Liver (tissue), 9 donors: Measurements from ENCODE around the gene ARHGDIB. TPM values are rescaled to one million over a fixed set of nuclear protein-coding genes. Genes with fewer than 3 reads are reported as not detected.

ENCODE experiments used
- DNase-seq: peaks from one replicate; pipeline ENCODE4 v3.0.0-alpha.2; 2017; ENCODE audit warnings: low spot score
- H3K27ac ChIP-seq, 2 donors: one replicate each; pipeline ENCODE4 v1.7.0; 2013; ENCODE audit warnings: inconsistent platforms in 2 of 2, low read length in 2 of 2, control low read depth in 1 of 2, low read depth in 1 of 2, mild to moderate bottlenecking in 1 of 2
- H3K27me3 ChIP-seq, 4 donors: one replicate each; pipeline versions ENCODE4 v1.6.1 to v1.7.0; 2013; ENCODE audit warnings: low read length in 3 of 4, inconsistent platforms in 1 of 4, mild to moderate bottlenecking in 1 of 4, moderate library complexity in 1 of 4; ENCODE audit not compliant: control insufficient read depth in 4 of 4, insufficient read depth in 4 of 4
- H3K36me3 ChIP-seq, 4 donors: one replicate each; pipeline versions ENCODE4 v1.6.1 to v1.7.0; 2013; ENCODE audit warnings: low read length in 3 of 4, mild to moderate bottlenecking in 3 of 4, low read depth in 1 of 4, moderate library complexity in 1 of 4; ENCODE audit not compliant: control insufficient read depth in 4 of 4, insufficient read depth in 3 of 4
- H3K4me1 ChIP-seq, 4 donors: one replicate each; pipeline versions ENCODE4 v1.6.1 to v1.7.0; 2013; ENCODE audit warnings: low read length in 3 of 4, mild to moderate bottlenecking in 3 of 4, moderate library complexity in 1 of 4; ENCODE audit not compliant: control insufficient read depth in 4 of 4, insufficient read depth in 4 of 4
- H3K4me3 ChIP-seq, 3 donors: one replicate each; pipeline versions ENCODE4 v1.6.1 to v1.7.0; 2013; ENCODE audit warnings: low read length in 3 of 3, control low read depth in 1 of 3, low read depth in 1 of 3, mild to moderate bottlenecking in 1 of 3
- H3K9ac ChIP-seq, 2 donors: one replicate each; pipeline ENCODE4 v1.7.0; 2013; ENCODE audit warnings: low read length in 2 of 2, mild to moderate bottlenecking in 2 of 2, moderate library complexity in 2 of 2, control low read depth in 1 of 2, low read depth in 1 of 2
- H3K9me3 ChIP-seq, 4 donors: one replicate each; pipeline versions ENCODE4 v1.6.1 to v1.7.0; 2013; ENCODE audit warnings: low read length in 3 of 4; ENCODE audit not compliant: control insufficient read depth in 4 of 4
- ATF3 ChIP-seq: IDR thresholded peaks from 2 replicates; pipeline ENCODE4 v1.6.1; 2016; ENCODE audit warnings: antibody characterized with exemption
- CTCF ChIP-seq: fragments of 150-350 bp; IDR thresholded peaks from 2 replicates; pipeline ENCODE4 v1.5.1; 2017; ENCODE audit warnings: improper control_type of control experiment, low read depth, low read length; ENCODE audit not compliant: missing input control
- EGR1 ChIP-seq, 2 donors: IDR thresholded peaks; 2 replicates each; pipeline ENCODE4 v1.6.1; 2016 to 2018; ENCODE audit warnings: antibody characterized with exemption in 2 of 2, low read depth in 2 of 2
- FOXA1 ChIP-seq: IDR thresholded peaks from 2 replicates; pipeline ENCODE4 v1.6.1; 2016; ENCODE audit warnings: antibody characterized with exemption
- FOXA2 ChIP-seq: IDR thresholded peaks from 2 replicates; pipeline ENCODE4 v1.6.1; 2016; ENCODE audit warnings: antibody characterized with exemption
- GABPA ChIP-seq, 2 donors: IDR thresholded peaks in 1 of 2; conservative IDR thresholded peaks in 1 of 2; 2 replicates each; pipeline ENCODE4 v1.6.1; 2016; ENCODE audit warnings: antibody characterized with exemption in 2 of 2, mild to moderate bottlenecking in 1 of 2, moderate library complexity in 1 of 2
- HNF4A ChIP-seq, 2 donors: conservative IDR thresholded peaks; 2 replicates each; pipeline ENCODE4 v1.6.1; 2016; ENCODE audit warnings: antibody characterized with exemption in 2 of 2, mild to moderate bottlenecking in 2 of 2
- HNF4G ChIP-seq: IDR thresholded peaks from 2 replicates; pipeline ENCODE4 v1.6.1; 2016; ENCODE audit warnings: antibody characterized with exemption
- JUND ChIP-seq, 2 donors: IDR thresholded peaks; 2 replicates each; pipeline ENCODE4 v1.6.1; 2016; ENCODE audit warnings: antibody characterized with exemption in 2 of 2
- MAX ChIP-seq: IDR thresholded peaks from 2 replicates; pipeline ENCODE4 v1.6.1; 2016; ENCODE audit warnings: antibody characterized with exemption
- NR2F2 ChIP-seq: IDR thresholded peaks from 2 replicates; pipeline ENCODE4 v1.6.1; 2016; ENCODE audit warnings: antibody characterized with exemption
- RAD21 ChIP-seq, 2 donors: IDR thresholded peaks; 2 replicates each; pipeline ENCODE4 v1.6.1; 2016; ENCODE audit warnings: antibody characterized with exemption in 2 of 2, mild to moderate bottlenecking in 2 of 2
- REST ChIP-seq: IDR thresholded peaks from 2 replicates; pipeline ENCODE4 v1.6.1; 2016; ENCODE audit warnings: antibody characterized with exemption, mild to moderate bottlenecking
- RXRA ChIP-seq, 2 donors: IDR thresholded peaks; 2 replicates each; pipeline ENCODE4 v1.6.1; 2017 to 2018; ENCODE audit warnings: antibody characterized with exemption in 2 of 2, mild to moderate bottlenecking in 1 of 2
- TAF1 ChIP-seq: conservative IDR thresholded peaks from 2 replicates; pipeline ENCODE4 v1.6.1; 2016; ENCODE audit warnings: antibody characterized with exemption, mild to moderate bottlenecking
- YY1 ChIP-seq: IDR thresholded peaks from 2 replicates; pipeline ENCODE4 v1.6.1; 2016; ENCODE audit warnings: antibody characterized with exemption, mild to moderate bottlenecking
- ZBTB33 ChIP-seq: IDR thresholded peaks from 2 replicates; pipeline ENCODE4 v1.6.1; 2016; ENCODE audit warnings: antibody characterized with exemption
- WGBS: extraction: QIAGEN DNeasy Blood & Tissue Kit; methylation state at CpG from one replicate; pipeline ENCODE4 v1.1.7; 2013; 5-methylcytosine and 5-hydroxymethylcytosine counted together
- polyA plus RNA-seq, 2 donors: library from polyadenylated mRNA; stranded (reverse) in 1 of 2; unstranded in 1 of 2; fragments of 200-250 nt in 1 of 2; fragments of >200 nt in 1 of 2; fragmentation: Nextera tagmentation in 1 of 2; extraction: Ambion mirVana in 1 of 2; gene quantifications; one replicate each; pipeline versions ENCODE4 v1.2.1 to v1.2.3, GENCODE V29; 2013 to 2015
- total RNA-seq, 2 donors: library from RNA; depleted of rRNA; stranded (reverse); fragments of >200 nt; gene quantifications; one replicate each; pipeline ENCODE4 v1.2.3, GENCODE V29; 2014
- donor health status: healthy.
- donor health status: healthy.
- donor health status: healthy.
- donor health status: healthy.
- donor health status: healthy.

ARHGDIB gene
- total and polyA plus RNA-seq, 4 donors: 36.3 to 66.9 (median 47.5) TPM

- Histone ChIP-seq H3K27ac (no peak overlapping the region), H3K9ac (no peak overlapping the region), H3K27me3 (no peaks in the 10 kb centered on the region), H3K4me1 (no peaks in the 10 kb centered on the region), H3K4me3 (no peak overlapping the region), H3K36me3 (no peaks in the 10 kb centered on the region), H3K9me3 (no peaks in the 10 kb centered on the region)
- WGBS: 81% methylated on average over 2 of the region's 2 CpGs
- DNase-seq: no peak
- TF ChIP-seq NR2F2 (no peak), RXRA (IDR thresholded peaks at IDR 0.05) (no peak), JUND (IDR thresholded peaks at IDR 0.05) (no peak)
These were observed 58.9 kb downstream of the ARHGDIB start for GRCh38 chr12:14902465-14902864.

- no peak for DNase-seq
- H3K9me3 ChIP-seq: no peaks in the 10 kb centered on the region
- WGBS: 96% methylated on average over 1 of the region's 1 CpG
- H3K4me3 ChIP-seq: no peak overlapping the region
- TF ChIP-seq MAX (no peak), FOXA1 (no peak), YY1 (no peak), GABPA (IDR thresholded peaks at IDR 0.05 in 1 of 2, conservative IDR thresholded peaks at IDR 0.05 in 1 of 2) (no peak), RXRA (IDR thresholded peaks at IDR 0.05) (peak in 1 of 2 donors; percentile 10), HNF4A (conservative IDR thresholded peaks at IDR 0.05) (no peak), RAD21 (IDR thresholded peaks at IDR 0.05) (no peak), REST (no peak)
- no peaks in the 10 kb centered on the region for H3K27me3 ChIP-seq
- H3K4me1 ChIP-seq: no peaks in the 10 kb centered on the region
- no peak overlapping the region for H3K9ac ChIP-seq
- H3K27ac ChIP-seq: no peak overlapping the region
- H3K36me3 ChIP-seq: no peaks in the 10 kb centered on the region
These were observed 60.2 kb downstream of the ARHGDIB start for GRCh38 chr12:14901228-14901562.

GRCh38 chr12:14900521-14901227 is 60.7 kb downstream of the ARHGDIB start:
- no peaks in the 10 kb centered on the region for H3K9me3 ChIP-seq
- H3K27ac ChIP-seq: no peak overlapping the region
- no peaks in the 10 kb centered on the region for H3K4me1 ChIP-seq
- H3K9ac ChIP-seq: no peak overlapping the region
- no peaks in the 10 kb centered on the region for H3K27me3 ChIP-seq
- H3K36me3 ChIP-seq: no peaks in the 10 kb centered on the region
- DNase-seq: no peak
- no peak overlapping the region for H3K4me3 ChIP-seq
- 91% methylated on average over 5 of the region's 5 CpGs for WGBS
- TF ChIP-seq HNF4G: no peak
- TF ChIP-seq RAD21 (IDR thresholded peaks at IDR 0.05): no peak
- TF ChIP-seq EGR1 (IDR thresholded peaks at IDR 0.05; ENCODE audit: low read depth in 2 of 2): no peak
- no peak for TF ChIP-seq RXRA (IDR thresholded peaks at IDR 0.05)
- no peak for TF ChIP-seq ZBTB33
- TF ChIP-seq FOXA2: no peak
- no peak for TF ChIP-seq TAF1
- TF ChIP-seq YY1: no peak
- TF ChIP-seq NR2F2: no peak
- no peak for TF ChIP-seq JUND (IDR thresholded peaks at IDR 0.05)
- TF ChIP-seq FOXA1: no peak
- TF ChIP-seq CTCF: no peak
- TF ChIP-seq GABPA (IDR thresholded peaks at IDR 0.05 in 1 of 2, conservative IDR thresholded peaks at IDR 0.05 in 1 of 2): no peak
- no peak for TF ChIP-seq ATF3
- TF ChIP-seq MAX: no peak
- no peak for TF ChIP-seq HNF4A (conservative IDR thresholded peaks at IDR 0.05)
